Progenitor cell of endocrine pancreas (in vitro differentiated cells): ENCODE results near the gene NOVA2. TPM values are rescaled to one million over a fixed set of nuclear protein-coding genes. Genes with fewer than 3 reads are reported as not detected.
A peak's percentile ranks its signal among the peaks of the same experiment; 100 is the strongest.

Experiments
- DNase-seq: peaks from one replicate; pipeline ENCODE4 v3.0.0; 2021; ENCODE audit warnings: low spot score; ENCODE audit not compliant: unreplicated experiment
- H3K27ac Mint-ChIP-seq: 2 replicates; pipeline ENCODE4 v1.8.0; 2021; ENCODE audit warnings: mild to moderate bottlenecking, moderate library complexity, mixed read lengths
- H3K27me3 Mint-ChIP-seq: 2 replicates; pipeline ENCODE4 v1.8.0; 2021; ENCODE audit warnings: mixed read lengths
- H3K36me3 Mint-ChIP-seq: 2 replicates; pipeline ENCODE4 v1.8.0; 2022; ENCODE audit warnings: mixed read lengths; ENCODE audit not compliant: insufficient read depth
- H3K4me1 Mint-ChIP-seq: 2 replicates; pipeline ENCODE4 v1.8.0; 2021; ENCODE audit warnings: low read depth, mixed read lengths
- H3K4me3 Mint-ChIP-seq: 2 replicates; pipeline ENCODE4 v1.8.0; 2021; ENCODE audit warnings: low read depth, mild to moderate bottlenecking, moderate library complexity, mixed read lengths
- H3K9me3 Mint-ChIP-seq: 2 replicates; pipeline ENCODE4 v1.8.0; 2021; ENCODE audit warnings: low read depth, mixed read lengths
- microRNA-seq: library from miRNA; unstranded; fragments of <30 nt; microRNA quantifications from one replicate; pipeline ENCODE4 v1.1.0, GENCODE V29; 2020; ENCODE audit warnings: borderline number of aligned reads; ENCODE audit not compliant: unreplicated experiment
- total RNA-seq: library from RNA; stranded (reverse); gene quantifications from 2 replicates; pipeline ENCODE4 v1.2.1, GENCODE V29; 2021
- TF ChIP-seq, protein P1 (sequence below): fragments of 200-600 bp; sonication (generic); IDR thresholded peaks from one replicate; pipeline ENCODE4 v1.5.0; 2021; ENCODE audit warnings: antibody characterized with exemption, mild to moderate bottlenecking; ENCODE audit not compliant: unreplicated experiment

NOVA2 gene
- total RNA-seq, 1 donor from 2014 or later = 0.53 TPM

DNA sequence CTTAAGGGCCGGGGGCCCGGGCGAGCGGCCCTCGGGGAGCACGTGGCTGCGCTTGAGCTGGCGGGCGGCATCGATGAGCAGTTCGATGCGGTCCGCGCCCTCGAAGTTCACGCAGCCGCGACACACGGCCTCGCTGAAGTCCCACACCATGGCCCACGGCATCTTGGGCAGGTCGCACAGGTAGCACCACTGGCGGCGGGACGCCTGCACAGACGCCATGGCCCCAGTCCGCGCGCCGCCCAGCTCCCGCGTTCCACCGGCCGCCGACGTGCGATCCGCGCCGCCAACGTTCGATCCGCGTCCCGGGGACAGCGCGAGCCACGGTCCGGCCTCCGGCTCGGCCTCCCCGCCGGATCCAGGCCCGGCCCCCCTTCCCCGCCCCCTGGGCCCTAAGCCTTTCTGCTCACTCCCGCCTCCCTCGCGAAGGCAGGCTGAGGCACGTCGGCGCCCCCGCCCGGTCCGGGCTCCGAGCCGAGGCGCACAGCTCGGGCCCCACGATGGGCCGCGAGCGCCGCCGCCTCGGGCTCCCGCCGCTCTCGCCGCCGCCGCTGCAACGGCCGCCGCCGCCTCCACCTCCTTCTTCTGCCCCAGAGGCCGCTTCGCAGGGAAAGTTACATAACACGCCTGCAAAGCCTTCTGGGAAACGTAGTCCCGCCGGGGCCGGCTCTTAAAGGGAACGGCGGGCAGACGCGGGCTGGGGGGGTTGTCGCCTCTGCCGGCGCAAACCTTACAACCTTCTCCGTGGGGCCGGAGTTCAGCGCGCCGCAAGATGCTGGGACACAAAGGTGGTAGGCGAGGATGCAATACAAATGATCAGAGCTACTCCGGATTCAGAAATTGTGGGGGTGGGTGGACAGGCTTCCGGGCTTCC lies 87.9 kb downstream of the NOVA2 start, which contains the start of gene IRF2BP1:
IRF2BP1 (minus strand) TSS at position 586 of the 871 bp plus-strand sequence; CDS start at position 219, 367 bp downstream.
- peaks cover 4% of the 10 kb centered on the region for H3K36me3 Mint-ChIP-seq
- no peaks in the 10 kb centered on the region for H3K27me3 Mint-ChIP-seq
- DNase-seq = peak; percentile 80
- TF ChIP-seq, protein P1, sequence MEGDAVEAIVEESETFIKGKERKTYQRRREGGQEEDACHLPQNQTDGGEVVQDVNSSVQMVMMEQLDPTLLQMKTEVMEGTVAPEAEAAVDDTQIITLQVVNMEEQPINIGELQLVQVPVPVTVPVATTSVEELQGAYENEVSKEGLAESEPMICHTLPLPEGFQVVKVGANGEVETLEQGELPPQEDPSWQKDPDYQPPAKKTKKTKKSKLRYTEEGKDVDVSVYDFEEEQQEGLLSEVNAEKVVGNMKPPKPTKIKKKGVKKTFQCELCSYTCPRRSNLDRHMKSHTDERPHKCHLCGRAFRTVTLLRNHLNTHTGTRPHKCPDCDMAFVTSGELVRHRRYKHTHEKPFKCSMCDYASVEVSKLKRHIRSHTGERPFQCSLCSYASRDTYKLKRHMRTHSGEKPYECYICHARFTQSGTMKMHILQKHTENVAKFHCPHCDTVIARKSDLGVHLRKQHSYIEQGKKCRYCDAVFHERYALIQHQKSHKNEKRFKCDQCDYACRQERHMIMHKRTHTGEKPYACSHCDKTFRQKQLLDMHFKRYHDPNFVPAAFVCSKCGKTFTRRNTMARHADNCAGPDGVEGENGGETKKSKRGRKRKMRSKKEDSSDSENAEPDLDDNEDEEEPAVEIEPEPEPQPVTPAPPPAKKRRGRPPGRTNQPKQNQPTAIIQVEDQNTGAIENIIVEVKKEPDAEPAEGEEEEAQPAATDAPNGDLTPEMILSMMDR = no peak
- H3K9me3 Mint-ChIP-seq = no peaks in the 10 kb centered on the region
- peak within 1 kb of the TSS; percentile 94 for H3K4me3 Mint-ChIP-seq
- H3K4me1 Mint-ChIP-seq = peaks cover 23% of the 10 kb centered on the region
- H3K27ac Mint-ChIP-seq = peak within 1 kb of the TSS; percentile 99

DNA sequence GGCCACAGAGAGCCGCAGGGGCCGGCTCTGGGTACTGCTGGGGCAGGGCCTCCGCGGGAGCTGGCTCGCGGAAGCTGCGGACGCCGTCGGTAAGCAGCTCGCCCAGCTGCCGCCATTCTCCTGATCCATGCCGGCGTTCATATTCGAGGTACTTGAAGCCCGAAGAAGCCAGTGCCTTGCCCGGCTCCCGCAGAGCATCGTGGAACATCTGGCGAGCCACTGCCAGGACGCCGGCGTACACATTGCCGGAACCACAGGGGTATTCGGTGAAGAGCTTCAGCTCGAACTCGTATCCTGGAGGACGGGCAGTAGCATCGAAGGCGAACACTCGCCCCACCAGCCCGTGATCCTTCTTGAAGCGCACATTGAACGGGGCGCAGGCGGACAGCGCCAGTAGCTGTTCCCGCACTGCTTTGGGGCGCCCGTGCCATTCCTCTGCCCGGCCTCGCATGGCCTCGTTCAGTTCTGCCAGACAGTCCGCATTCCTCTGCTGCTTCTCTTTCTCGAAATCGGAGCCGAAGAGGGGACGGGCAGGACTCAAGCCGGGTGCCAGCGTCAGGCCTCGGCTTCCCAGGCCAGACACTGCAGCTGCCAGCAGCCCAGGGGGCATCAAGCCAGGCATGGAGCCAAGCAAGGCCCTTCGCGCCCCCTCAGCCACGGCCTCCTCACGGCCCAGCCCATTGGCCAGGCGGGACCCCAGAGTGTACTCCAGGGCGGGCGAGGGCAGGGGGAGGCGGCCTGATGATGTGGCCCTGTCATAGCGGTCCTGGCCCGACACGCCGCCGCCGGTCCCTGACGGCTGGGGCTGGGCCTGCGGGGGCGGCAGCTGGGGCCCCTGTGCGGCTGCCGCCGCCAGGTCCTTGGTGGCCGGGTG lies 88.7 kb downstream of the NOVA2 start:
- DNase-seq = no peak
- Mint-ChIP-seq H3K27ac (no peak overlapping the region), H3K27me3 (no peaks in the 10 kb centered on the region), H3K4me3 (peak overlapping the region; percentile 66), H3K9me3 (no peaks in the 10 kb centered on the region), H3K4me1 (peaks cover 29% of the 10 kb centered on the region), H3K36me3 (peaks cover 4% of the 10 kb centered on the region)
- TF ChIP-seq, protein P1 = no peak

DNA sequence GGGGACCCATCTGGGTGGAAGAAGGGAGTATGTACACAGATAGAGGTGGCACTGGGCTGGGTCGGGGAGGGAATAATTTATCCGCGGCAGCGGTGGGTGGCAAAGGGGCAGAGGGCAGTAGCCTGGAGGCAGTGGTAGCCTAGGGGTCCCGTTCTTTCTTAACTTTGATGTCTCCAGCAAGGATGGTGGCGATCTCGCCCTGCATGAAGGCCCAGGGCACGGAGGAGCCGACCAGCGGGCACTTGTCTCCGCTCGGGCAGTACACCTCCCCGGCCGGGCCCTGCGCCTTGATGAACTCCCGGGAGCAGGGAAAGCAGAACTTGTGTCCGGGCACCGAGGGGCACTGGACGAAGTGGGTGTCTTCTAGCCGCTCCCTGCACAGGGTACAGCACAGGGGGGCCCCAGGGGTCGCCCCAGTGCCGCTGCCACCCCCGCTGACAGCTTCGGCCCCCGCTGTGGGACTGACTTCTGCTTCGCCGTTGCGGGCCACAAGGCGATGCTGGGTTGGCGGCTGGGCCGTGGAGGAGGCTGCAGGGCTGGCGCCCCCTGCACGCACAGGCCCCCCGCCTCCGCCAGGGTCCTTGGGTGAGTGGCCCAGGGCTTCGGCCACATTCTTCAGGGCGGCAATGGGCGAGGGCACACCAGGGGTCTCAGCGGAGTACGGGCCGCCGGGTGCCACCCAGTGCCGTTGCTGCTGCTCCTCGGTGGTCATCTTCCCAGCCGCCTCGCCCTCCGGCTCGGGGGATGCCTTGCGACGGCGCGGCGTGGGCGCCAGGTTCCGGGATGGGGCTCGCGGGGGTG lies 89.6 kb downstream of the NOVA2 start:
- peaks cover 2% of the 10 kb centered on the region for H3K36me3 Mint-ChIP-seq
- no peak for DNase-seq
- H3K27me3 Mint-ChIP-seq = no peaks in the 10 kb centered on the region
- H3K9me3 Mint-ChIP-seq = no peaks in the 10 kb centered on the region
- peak overlapping the region; percentile 72 for H3K4me3 Mint-ChIP-seq
- H3K4me1 Mint-ChIP-seq = peaks cover 35% of the 10 kb centered on the region
- TF ChIP-seq, protein P1 = no peak
- no peak overlapping the region for H3K27ac Mint-ChIP-seq

Small RNA genes within 50 kb of the gene (microRNA-seq; reads per million reads assigned to microRNA genes)
- 606 reads per million, percentile 75 among the genes with 10 or more reads in this experiment for gene MIR769

Other genes starting within 250 kb of the NOVA2 start
- gene FBXO46, start 243.0 kb downstream of the NOVA2 start, total RNA-seq = 41.6 and 44.7 TPM in 2 replicates
- gene MEIOSIN, start 240.4 kb downstream of the NOVA2 start, total RNA-seq = not detected in 2 replicates
- gene SIX5, start 204.6 kb downstream of the NOVA2 start, total RNA-seq = 36.9 and 42.3 TPM in 2 replicates
- 117 and 122 TPM in 2 replicates for gene DMPK, start 191.4 kb downstream of the NOVA2 start, total RNA-seq
- gene DMWD, start 181.0 kb downstream of the NOVA2 start, total RNA-seq = 99.4 and 108 TPM in 2 replicates
- 0.42 and 0.48 TPM in 2 replicates for gene RSPH6A, start 158.6 kb downstream of the NOVA2 start, total RNA-seq
- gene SYMPK, start 110.7 kb downstream of the NOVA2 start, total RNA-seq = 112 and 114 TPM in 2 replicates
- 23.5 and 25.4 TPM in 2 replicates for gene FOXA3, start 109.5 kb downstream of the NOVA2 start, total RNA-seq
- gene IRF2BP1, start 87.7 kb downstream of the NOVA2 start, total RNA-seq = 30.4 and 35.0 TPM in 2 replicates
- 11.1 and 11.8 TPM in 2 replicates for gene MYPOP, start 71.3 kb downstream of the NOVA2 start, total RNA-seq
- gene NANOS2, start 59.1 kb downstream of the NOVA2 start, total RNA-seq = not detected in 2 replicates
- gene CCDC61, start 21.6 kb upstream of the NOVA2 start, total RNA-seq = 22.2 and 23.2 TPM in 2 replicates
- gene PGLYRP1, start 49.2 kb upstream of the NOVA2 start, total RNA-seq = not detected in 2 replicates
- 0.84 and 1.2 TPM in 2 replicates for gene IGFL4, start 67.1 kb upstream of the NOVA2 start, total RNA-seq
- not detected in 2 replicates for gene IGFL3, start 150.8 kb upstream of the NOVA2 start, total RNA-seq
- gene IGFL2, start 174.4 kb upstream of the NOVA2 start, total RNA-seq = not detected in 2 replicates